GM12878 (cell line): ENCODE measurements around the gene IRGC. TPM values are rescaled to one million over a fixed set of nuclear protein-coding genes. Genes with fewer than 3 reads are reported as not detected.

ENCODE experiments used
- ATAC-seq: fragments of 200-7000 bp; cut with Tn5 transposase; 3 replicates; pipeline ENCODE4 v1.9.1; 2020; ENCODE audit warnings: mild to moderate bottlenecking, moderate library complexity
- BruUV-seq: library from RNA; stranded (reverse); fragments of 400-500 nt; replicated peaks from 2 replicates; lab custom pipeline; 2021; lab: Mats Ljungman, UMichigan
- CTCF ChIA-PET: fragments of 300-600 bp; sonication (Branson Sonifier 250); formaldehyde crosslinking; extraction: SDS; loops from one replicate; lab custom pipeline; 2021; ENCODE audit warnings: inconsistent platforms; lab: Yijun Ruan, JAX
- POLR2A ChIA-PET: fragments of 350-600 bp; formaldehyde crosslinking; extraction: SDS; loops from one replicate; lab custom pipeline; 2021; ENCODE audit warnings: inconsistent platforms; lab: Charles Lee
- RAD21 ChIA-PET: fragments of 300-600 bp; sonication (Branson Sonifier 250); formaldehyde crosslinking; loops from one replicate; lab custom pipeline; 2023; ENCODE audit warnings: antibody characterized with exemption; ENCODE audit not compliant: unreplicated experiment; lab: Charles Lee
- SMC1A ChIA-PET: fragments of 300-600 bp; sonication (Branson Sonifier 250); formaldehyde crosslinking; loops from one replicate; lab custom pipeline; 2023; ENCODE audit not compliant: unreplicated experiment, uncharacterized antibody; lab: Charles Lee
- DNase-seq: peaks from one replicate; pipeline ENCODE4 v3.0.0-alpha.2; 2011; ENCODE audit warnings: low read depth, low spot score
- FAIRE-seq: peaks from 3 replicates; lab custom pipeline; 2011; peaks lifted over from hg19 to GRCh38; lab: Jason Lieb, UNC
- H2AFZ ChIP-seq: 2 replicates; pipeline ENCODE4 v1.6.0; 2011; ENCODE audit warnings: low read depth, low read length, control low read depth; ENCODE audit not compliant: control insufficient read depth
- H3K27ac ChIP-seq: 2 replicates; pipeline ENCODE4 v1.5.1; 2011; ENCODE audit warnings: control low read depth; ENCODE audit not compliant: control insufficient read depth, insufficient read depth
- H3K27me3 ChIP-seq, 2 experiments: replicated peaks in 1 of 2; 2 replicates each; pipeline versions ENCODE4 v1.6.0 to v1.6.1; 2011; ENCODE audit warnings: low read length in 1 of 2; ENCODE audit not compliant: control insufficient read depth in 2 of 2, insufficient read depth in 2 of 2
- H3K36me3 ChIP-seq, 2 experiments: 2 replicates each; pipeline ENCODE4 v1.5.1; 2011; ENCODE audit warnings: low read length in 1 of 2; ENCODE audit not compliant: control insufficient read depth in 2 of 2, insufficient read depth in 2 of 2
- H3K4me1 ChIP-seq: 2 replicates; pipeline ENCODE4 v1.6.1; 2011; ENCODE audit warnings: mild to moderate bottlenecking, low read length, moderate library complexity, mixed read lengths; ENCODE audit not compliant: control insufficient read depth, insufficient read depth
- H3K4me2 ChIP-seq: 2 replicates; pipeline ENCODE4 v1.6.0; 2011; ENCODE audit warnings: control low read depth; ENCODE audit not compliant: control insufficient read depth, insufficient read depth
- H3K4me3 ChIP-seq: fragments of 200-600 bp; sonication (generic); 2 replicates; pipeline ENCODE4 v1.5.1; 2016
- H3K79me2 ChIP-seq: 2 replicates; pipeline ENCODE4 v1.6.0; 2011; ENCODE audit warnings: low read length; ENCODE audit not compliant: control insufficient read depth, insufficient read depth
- H3K9ac ChIP-seq: 2 replicates; pipeline ENCODE4 v1.8.0; 2011; ENCODE audit warnings: low read length, control low read depth, mixed read lengths; ENCODE audit not compliant: control insufficient read depth, insufficient read depth
- H3K9me3 ChIP-seq: replicated peaks from 3 replicates; pipeline ENCODE4 v1.5.1; 2011; ENCODE audit warnings: mild to moderate bottlenecking, low read length; ENCODE audit not compliant: control insufficient read depth, insufficient read depth
- H4K20me1 ChIP-seq: 2 replicates; pipeline ENCODE4 v1.6.0; 2011; ENCODE audit not compliant: control insufficient read depth, insufficient read depth
- BHLHE40 ChIP-seq, 2 experiments: fragments of 450-650 bp in 1 of 2; IDR thresholded peaks; 2 replicates each; pipeline ENCODE4 v1.6.1; 2011 to 2017; ENCODE audit warnings: low read depth in 2 of 2, borderline replicate concordance in 1 of 2, improper control_type of control experiment in 1 of 2, low read length in 1 of 2, mild to moderate bottlenecking in 1 of 2
- EED ChIP-seq: sonication (generic); IDR thresholded peaks from 2 replicates; pipeline ENCODE4 v1.6.1; 2016; ENCODE audit warnings: antibody characterized with exemption, low read depth
- GABPA ChIP-seq: IDR thresholded peaks from 2 replicates; pipeline ENCODE4 v1.6.1; 2014; ENCODE audit warnings: antibody characterized with exemption, low read depth, mild to moderate bottlenecking, inconsistent platforms
- HDAC6 ChIP-seq: fragments of 200-600 bp; sonication (generic); IDR thresholded peaks from one replicate; pipeline ENCODE4 v1.8.0; 2017; ENCODE audit warnings: antibody characterized with exemption; ENCODE audit not compliant: unreplicated experiment
- MXI1 ChIP-seq: fragments of 150-350 bp; IDR thresholded peaks from 2 replicates; pipeline ENCODE4 v1.6.1; 2011; ENCODE audit warnings: low read depth, mild to moderate bottlenecking, inconsistent platforms, low read length, improper control_type of control experiment
- SREBF1 ChIP-seq: IDR thresholded peaks from 2 replicates; pipeline ENCODE4 v1.6.1; 2012; ENCODE audit warnings: mild to moderate bottlenecking, low read length
- SREBF2 ChIP-seq: IDR thresholded peaks from 2 replicates; pipeline ENCODE4 v1.6.1; 2012; ENCODE audit warnings: mild to moderate bottlenecking, low read length
- USF2 ChIP-seq: IDR thresholded peaks from 2 replicates; pipeline ENCODE4 v1.6.1; 2011; ENCODE audit warnings: low read depth, low read length, improper control_type of control experiment, borderline replicate concordance
- WGBS: methylation state at CpG from one replicate; pipeline ENCODE4 v1.1.6; 2016; ENCODE audit warnings: low lambda C conversion rate; ENCODE audit not compliant: insufficient replicate concordance, insufficient coverage; ENCODE audit errors: missing lambda C conversion rate; 5-methylcytosine and 5-hydroxymethylcytosine counted together
- in situ Hi-C: fragments of 300-500 bp; cut with MboI; formaldehyde crosslinking; loops from 9 replicates; pipeline ENCODE4 v1.14.3; 2018; ENCODE audit warnings: mixed read lengths
- intact Hi-C: fragments of 100-400 bp; cut with micrococcal nuclease; formaldehyde crosslinking; loops from one replicate; pipeline ENCODE4 v1.14.2; 2022; ENCODE audit not compliant: unreplicated experiment
- polyA plus RNA-seq, 11 experiments: library from polyadenylated mRNA; depleted of rRNA in 4 of 11; unstranded in 6 of 11; stranded (reverse) in 5 of 11; fragments of >200 nt; fragmentation: Nextera tagmentation in 4 of 11; fragmentation: Illumina TruSeq in 1 of 11; extraction: Ambion mirVana in 4 of 11; extraction: Trizol in 1 of 11; gene quantifications; 1 replicate in 1 of 11; 2 replicates in 10 of 11; pipeline versions ENCODE4 v1.2.1 to v1.2.3, GENCODE V29; 2011 to 2016; ENCODE audit warnings: inconsistent platforms in 2 of 11, missing spikeins in 2 of 11, low read depth in 1 of 11
- total RNA-seq, 4 experiments: library from RNA; depleted of rRNA in 3 of 4; stranded (reverse); fragments of >200 nt in 3 of 4; fragmentation: Illumina TruSeq in 1 of 4; extraction: Trizol in 1 of 4; gene quantifications; 2 replicates each; pipeline versions ENCODE4 v1.2.1 to v1.2.3, GENCODE V29; 2013 to 2021

The IRGC gene
- total and polyA plus RNA-seq, 10 of the 15 experiments (the other 5 are each of a cell fraction or from before 2014, with no cell fraction given): 0.04 TPM; not detected in 9

GRCh38 chr19:43713208-43713607, 2.7 kb upstream of the IRGC start:
- ChIA-PET POLR2A (no interaction called here), RAD21 (interaction anchor here (0.8 kb wide), 1 partner anchor 45 kb away, joined by 3 read pairs; no protein-coding TSS in a partner anchor)
- Histone ChIP-seq H3K36me3 (no peaks in the 10 kb centered on the region), H2AFZ (no peak overlapping the region), H3K4me3 (no peak overlapping the region), H3K27ac (no peak overlapping the region), H3K4me2 (no peak overlapping the region), H3K79me2 (no peaks in the 10 kb centered on the region)
- FAIRE-seq (no peak), ATAC-seq (no peak), DNase-seq (no peak)
- BruUV-seq: no TSS peak
- in situ Hi-C loops (no loop called here), intact Hi-C loops (no loop called here)
- TF ChIP-seq MXI1 (no peak), SREBF1 (no peak), SREBF2 (no peak), HDAC6 (no peak), GABPA (no peak), EED (no peak), USF2 (no peak), BHLHE40 (IDR thresholded peaks at IDR 0.05; ENCODE audit: borderline replicate concordance in 1 of 2, low read depth in 2 of 2, low read length in 1 of 2) (no peak)
- TF ChIP-seq, all 136 proteins: peak for 0
- Histone ChIP-seq H3K4me1 (no peaks in the 10 kb centered on the region), H3K9ac (no peak overlapping the region), H4K20me1 (no peaks in the 10 kb centered on the region), H3K9me3 (peaks cover 5% of the 10 kb centered on the region; the same call in 1 of the 3 replicates), H3K27me3 (no peaks in the 10 kb centered on the region)
- SMC1A ChIA-PET: no interaction called here
- WGBS: 12% methylated on average over 3 of the region's 3 CpGs
- CTCF ChIA-PET: no interaction called here
